RWPE1 (cell line): ENCODE results near the gene DTX1.

ENCODE experiments used
- CTCF ChIA-PET: fragments of 350-600 bp; sonication (Branson Sonifier 250); formaldehyde crosslinking; extraction: SDS; loops from one replicate; lab custom pipeline; 2021; lab: Yijun Ruan, JAX
- POLR2A ChIA-PET: fragments of 400-600 bp; formaldehyde crosslinking; extraction: SDS; loops from one replicate; lab custom pipeline; 2020; ENCODE audit warnings: antibody characterized with exemption; ENCODE audit not compliant: low non-redundant PET; lab: Yijun Ruan, JAX
- DNase-seq: peaks from one replicate; pipeline ENCODE4 v3.0.0; 2012; ENCODE audit warnings: low spot score
- H3K27ac ChIP-seq: fragments of 450-650 bp; 2 replicates; pipeline ENCODE4 v1.5.1; 2017
- TF ChIP-seq, protein P1 (sequence below): fragments of 450-650 bp; conservative IDR thresholded peaks from 2 replicates; pipeline ENCODE4 v1.5.1; 2017; ENCODE audit warnings: low read depth, mild to moderate bottlenecking

Gene DTX1

DNA sequence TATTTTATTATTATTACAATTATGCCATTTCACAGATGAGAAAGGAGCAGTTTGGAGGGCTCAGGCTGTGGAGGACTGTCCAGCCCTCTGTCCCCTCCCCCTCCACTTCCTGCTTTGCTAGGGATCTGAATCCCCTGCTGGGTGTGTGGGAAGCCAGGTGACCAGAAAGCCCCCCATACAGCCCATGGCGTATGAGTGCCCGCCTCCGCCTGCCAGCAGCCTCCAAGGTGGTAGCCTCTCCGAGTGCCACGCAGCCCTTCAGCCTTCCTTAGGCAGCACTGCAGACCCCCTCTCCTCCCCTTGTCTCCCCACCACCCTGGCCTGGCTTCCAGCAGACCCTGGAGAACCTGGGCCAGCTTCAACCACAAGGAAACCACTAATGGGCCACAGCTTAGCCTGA, 12.6 kb downstream of the DTX1 start:
- TF ChIP-seq, protein P1, sequence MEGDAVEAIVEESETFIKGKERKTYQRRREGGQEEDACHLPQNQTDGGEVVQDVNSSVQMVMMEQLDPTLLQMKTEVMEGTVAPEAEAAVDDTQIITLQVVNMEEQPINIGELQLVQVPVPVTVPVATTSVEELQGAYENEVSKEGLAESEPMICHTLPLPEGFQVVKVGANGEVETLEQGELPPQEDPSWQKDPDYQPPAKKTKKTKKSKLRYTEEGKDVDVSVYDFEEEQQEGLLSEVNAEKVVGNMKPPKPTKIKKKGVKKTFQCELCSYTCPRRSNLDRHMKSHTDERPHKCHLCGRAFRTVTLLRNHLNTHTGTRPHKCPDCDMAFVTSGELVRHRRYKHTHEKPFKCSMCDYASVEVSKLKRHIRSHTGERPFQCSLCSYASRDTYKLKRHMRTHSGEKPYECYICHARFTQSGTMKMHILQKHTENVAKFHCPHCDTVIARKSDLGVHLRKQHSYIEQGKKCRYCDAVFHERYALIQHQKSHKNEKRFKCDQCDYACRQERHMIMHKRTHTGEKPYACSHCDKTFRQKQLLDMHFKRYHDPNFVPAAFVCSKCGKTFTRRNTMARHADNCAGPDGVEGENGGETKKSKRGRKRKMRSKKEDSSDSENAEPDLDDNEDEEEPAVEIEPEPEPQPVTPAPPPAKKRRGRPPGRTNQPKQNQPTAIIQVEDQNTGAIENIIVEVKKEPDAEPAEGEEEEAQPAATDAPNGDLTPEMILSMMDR, result no peak
- CTCF ChIA-PET, result no interaction called here
- no peak for DNase-seq
- POLR2A ChIA-PET, result no interaction called here
- no peak overlapping the region for H3K27ac ChIP-seq

DNA sequence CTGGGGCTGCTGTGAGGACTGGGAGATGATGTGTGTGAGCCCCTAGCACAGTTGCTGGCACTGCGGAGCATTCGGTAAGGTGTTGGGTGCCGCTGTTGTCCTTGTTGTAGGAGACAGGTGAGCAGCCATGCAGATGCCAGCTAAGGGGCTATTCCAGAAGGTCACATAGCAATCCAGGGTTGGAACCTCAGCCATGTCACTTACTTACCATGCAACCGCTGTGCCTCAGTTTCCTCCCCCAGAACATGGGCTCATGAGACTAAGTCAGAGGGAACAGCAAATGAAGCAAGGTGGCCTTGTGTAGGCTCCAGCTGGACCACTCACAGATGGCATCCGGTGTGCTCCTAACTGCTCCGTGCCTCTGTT, 13.2 kb downstream of the DTX1 start:
- DNase-seq, result no peak
- H3K27ac ChIP-seq, result no peak overlapping the region
- CTCF ChIA-PET, result interaction anchor here (0.5 to 1.3 kb wide), 2 partner anchors 28 to 392 kb away, joined by 4 read pairs; no protein-coding TSS in a partner anchor
- TF ChIP-seq, protein P1, result no peak
- POLR2A ChIA-PET, result no interaction called here

DNA sequence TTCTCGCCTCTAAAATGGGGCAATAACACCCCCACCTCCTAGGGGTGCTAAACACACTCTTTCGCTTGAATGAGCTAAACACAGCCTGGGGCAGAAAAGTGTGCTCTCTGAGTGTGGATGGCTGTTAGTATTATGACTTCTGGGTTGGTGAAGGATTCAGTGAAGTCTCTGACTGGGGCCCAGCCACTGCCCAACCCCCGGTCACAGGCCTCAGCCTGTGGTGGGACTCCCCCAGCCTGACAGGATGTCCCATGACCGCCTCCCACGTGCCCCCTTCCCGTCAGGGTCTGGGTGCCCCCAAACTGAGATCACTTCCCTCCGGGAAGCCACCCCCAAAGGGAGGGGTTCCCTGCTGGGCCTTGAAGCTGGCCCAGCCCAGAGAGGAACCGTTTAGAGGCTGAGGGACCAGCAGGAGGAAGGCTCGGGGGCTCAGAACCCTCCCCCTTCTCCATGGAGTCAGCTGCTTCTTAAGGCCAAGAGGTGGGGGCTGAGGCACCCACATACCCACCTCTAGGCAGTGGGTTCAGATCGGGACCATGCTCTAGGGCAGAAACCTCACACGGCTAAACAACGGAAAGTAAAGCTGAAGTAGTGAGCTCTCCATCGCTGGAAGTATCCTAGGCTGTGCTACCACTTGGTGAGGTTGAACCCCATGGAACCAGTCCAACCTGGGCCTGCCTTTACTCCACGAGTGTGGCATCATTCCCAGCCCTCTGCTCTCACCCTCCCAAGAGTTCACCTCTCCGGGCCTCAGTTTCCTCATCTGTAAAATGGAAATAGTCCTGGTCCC, 13.8 kb downstream of the DTX1 start:
- ChIA-PET CTCF (interaction anchor here (0.6 to 1.3 kb wide), 2 partner anchors 28 to 70 kb away, joined by 3 to 4 read pairs; no protein-coding TSS in a partner anchor), POLR2A (no interaction called here)
- DNase-seq, result no peak
- TF ChIP-seq, protein P1, result no peak
- H3K27ac ChIP-seq, result no peak overlapping the region

DNA sequence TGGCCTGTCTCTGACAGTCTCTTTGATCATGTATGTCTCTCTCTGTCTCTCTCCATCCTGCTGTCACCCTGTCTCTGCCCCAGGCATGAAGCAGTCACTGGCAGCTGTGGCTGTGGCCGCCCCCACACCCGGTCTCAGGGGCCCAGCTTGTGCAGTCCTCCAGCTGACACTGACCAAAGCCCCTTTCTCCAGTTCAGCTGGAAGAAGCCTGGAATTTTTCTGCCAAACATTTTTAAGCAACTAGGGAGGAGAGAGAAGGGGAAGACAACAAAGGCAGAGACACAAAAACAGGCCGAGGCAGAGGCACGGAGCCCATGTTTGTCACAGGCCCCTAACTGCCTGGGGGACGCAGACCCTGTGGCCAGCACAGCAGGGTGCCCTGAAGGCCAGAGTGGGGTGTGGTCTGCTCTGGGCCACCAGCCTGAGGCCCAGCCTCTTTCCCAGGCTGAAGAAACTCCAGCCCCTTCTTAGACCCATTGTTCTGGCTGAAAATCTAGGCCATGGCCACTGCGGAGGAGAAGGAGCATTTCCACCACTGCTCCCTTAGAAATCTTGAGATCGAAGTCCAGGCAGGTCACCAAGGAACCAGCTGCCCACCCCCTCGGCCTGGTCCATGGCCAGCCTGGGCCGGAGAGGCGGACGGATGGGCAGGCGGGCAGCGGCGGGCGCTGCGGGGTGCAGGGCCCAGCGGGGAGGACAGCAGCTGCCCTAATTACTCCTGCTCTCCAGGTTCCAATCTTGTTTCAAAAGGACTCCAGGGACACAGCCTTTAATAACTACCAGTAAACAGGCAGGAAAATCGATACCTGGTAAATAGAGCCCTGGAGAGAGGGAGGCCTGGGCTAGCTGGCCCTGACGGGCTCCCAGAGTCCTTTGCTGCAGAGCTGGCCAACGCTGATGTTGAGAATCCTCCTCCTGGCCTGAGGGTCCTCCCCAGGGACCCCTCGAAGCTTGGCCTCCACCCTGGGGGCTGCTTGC, 14.9 kb downstream of the DTX1 start:
- ChIA-PET CTCF (interaction anchor here (0.6 to 1.3 kb wide), 2 partner anchors 27 to 69 kb away, joined by 3 to 4 read pairs; no protein-coding TSS in a partner anchor), POLR2A (no interaction called here)
- no peak overlapping the region for H3K27ac ChIP-seq
- no peak for DNase-seq
- TF ChIP-seq, protein P1, result no peak

DNA sequence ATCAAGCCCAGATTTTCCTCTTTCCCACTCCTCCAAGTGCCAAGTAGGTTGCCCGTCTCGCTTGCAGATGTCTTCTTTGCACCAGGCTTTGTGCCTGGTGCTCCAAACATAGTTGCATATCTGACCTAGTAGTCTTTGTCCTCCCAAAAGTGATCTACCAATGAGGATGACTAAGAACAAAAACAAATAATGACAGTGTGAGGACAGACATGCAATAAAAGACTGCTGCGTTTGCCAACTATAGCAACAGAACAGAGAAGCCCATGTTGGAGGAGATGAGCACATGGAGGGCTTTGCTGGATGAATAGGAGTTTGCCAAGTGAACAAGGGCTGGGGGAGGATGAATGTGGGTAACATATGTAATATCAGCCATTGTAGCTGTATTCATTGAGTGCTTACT, 15.6 kb downstream of the DTX1 start:
- CTCF ChIA-PET, result no interaction called here
- no peak for DNase-seq

DNA sequence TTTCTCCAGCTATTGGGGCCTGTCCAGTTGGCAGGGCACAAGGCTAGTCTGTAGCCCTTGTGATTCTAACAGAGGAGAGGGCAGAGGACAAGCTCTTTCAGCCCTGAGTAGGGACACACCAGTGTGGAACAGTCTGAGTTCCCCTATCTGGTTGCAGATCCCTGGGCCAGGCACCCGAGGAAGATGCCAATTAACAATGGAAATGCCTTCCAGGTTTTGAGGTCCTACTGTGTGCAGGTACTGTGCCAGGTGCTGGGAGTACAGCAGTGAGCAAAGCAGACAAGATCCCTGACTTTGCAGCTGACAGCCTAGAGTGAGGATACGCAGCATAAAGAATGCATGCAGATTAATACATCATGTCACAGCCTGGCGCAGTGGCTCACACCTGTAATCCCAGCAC, 17.1 kb downstream of the DTX1 start:
- no peak overlapping the region for H3K27ac ChIP-seq
- CTCF ChIA-PET, result interaction anchor here (1.1 kb wide), 1 partner anchor 25 kb away, joined by 4 read pairs; no protein-coding TSS in a partner anchor
- TF ChIP-seq, protein P1, result no peak
- POLR2A ChIA-PET, result no interaction called here
- DNase-seq, result no peak

More for the DNA sequence above, 15.6 kb downstream of the DTX1 start:
- TF ChIP-seq, protein P1, result no peak
- POLR2A ChIA-PET, result no interaction called here
- no peak overlapping the region for H3K27ac ChIP-seq
